Measurements from ENCODE around the gene SQOR. TPM values are rescaled to one million over a fixed set of nuclear protein-coding genes. Genes with fewer than 3 reads are reported as not detected.

SQOR gene
- total RNA-seq, 2 donors from 2014 or later, result 21.2 to 30.7 TPM

DNA sequence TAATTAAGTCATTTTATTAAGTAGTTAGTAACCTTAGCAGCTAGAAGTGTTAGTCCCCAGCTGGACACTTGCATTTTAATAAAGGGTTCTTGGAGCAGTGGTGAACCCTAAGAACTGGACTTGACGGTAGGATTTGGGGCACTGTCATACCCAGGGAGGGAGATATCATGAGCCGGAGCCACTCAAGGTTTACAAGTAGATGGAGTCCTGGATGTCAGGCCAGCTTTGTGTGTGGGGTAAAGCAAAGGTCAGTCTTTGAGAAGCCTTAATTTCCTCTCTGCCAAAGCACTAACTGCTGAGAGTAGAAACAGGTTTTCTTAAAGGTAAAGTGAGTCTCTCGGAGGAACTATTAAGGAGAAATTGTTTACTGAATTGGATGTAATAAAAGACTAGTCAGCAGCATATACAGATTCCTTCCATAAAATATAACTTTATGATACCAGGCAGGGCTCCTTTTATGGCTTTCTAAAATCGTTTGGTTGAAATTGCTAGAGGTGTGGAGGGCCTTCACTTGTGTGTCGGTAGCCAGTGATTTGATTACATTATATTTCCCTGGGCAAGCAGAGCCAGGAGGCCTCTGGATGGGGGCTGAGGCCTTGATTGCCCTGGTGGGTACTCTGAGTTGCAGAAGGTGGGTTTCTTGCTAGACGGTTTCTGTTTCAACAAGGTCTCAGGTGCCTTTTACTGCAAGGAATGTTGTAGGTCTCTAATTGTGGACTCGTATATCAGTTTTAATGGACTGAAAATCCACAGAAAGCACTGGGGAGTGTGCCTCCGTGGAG lies 23.1 kb downstream of the SQOR start:
- H3K4me1 ChIP-seq, result peaks cover 0 to 25% of the 10 kb centered on the region in 2 donors

DNA sequence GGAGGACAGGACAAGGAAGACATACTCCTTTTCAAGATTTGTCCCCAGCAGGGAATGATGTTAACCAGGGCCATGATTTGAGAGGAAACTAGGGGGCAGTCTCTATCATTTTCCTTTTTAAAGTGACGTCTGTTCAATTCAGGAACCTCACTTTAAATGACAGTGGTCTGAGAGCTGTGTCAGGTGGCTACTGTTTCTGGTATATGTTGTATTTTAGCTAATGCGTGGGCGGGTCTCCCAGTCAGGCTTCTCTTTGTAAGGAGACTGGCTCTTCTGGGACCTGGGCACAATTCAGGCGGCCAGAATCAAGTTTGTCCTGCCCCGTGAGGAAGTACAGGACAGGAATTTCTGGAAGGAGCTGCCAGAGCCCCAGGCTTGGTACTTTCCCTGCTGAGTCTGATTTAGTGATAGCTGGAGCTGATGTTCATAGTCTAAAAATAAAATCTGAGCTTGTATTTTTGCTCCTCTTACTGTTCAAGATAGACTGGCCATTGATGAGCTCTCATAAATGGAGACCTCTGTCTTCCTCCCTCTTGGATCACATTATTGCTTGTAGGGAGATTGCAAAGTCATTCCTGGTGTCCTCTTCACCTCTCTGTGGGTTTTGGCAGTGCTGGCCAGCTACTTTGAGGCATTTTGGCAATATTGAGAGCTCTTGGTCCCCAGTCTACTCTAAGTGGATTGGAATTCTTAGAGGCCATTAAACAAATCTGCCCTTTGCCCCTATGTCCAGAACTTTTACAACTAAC lies 25.6 kb downstream of the SQOR start:
- Histone ChIP-seq H3K9me3 (no peaks in the 10 kb centered on the region), H3K4me3 (no peak overlapping the region), H3K4me1 (peaks cover 0 to 25% of the 10 kb centered on the region in 2 donors), H3K27ac (peak overlapping the region; percentile 2 to 14), H3K36me3 (peaks cover 38% of the 10 kb centered on the region), H3K27me3 (no peaks in the 10 kb centered on the region)
- no peak for DNase-seq (ENCODE audit: low spot score)
- TF ChIP-seq, protein P1, sequence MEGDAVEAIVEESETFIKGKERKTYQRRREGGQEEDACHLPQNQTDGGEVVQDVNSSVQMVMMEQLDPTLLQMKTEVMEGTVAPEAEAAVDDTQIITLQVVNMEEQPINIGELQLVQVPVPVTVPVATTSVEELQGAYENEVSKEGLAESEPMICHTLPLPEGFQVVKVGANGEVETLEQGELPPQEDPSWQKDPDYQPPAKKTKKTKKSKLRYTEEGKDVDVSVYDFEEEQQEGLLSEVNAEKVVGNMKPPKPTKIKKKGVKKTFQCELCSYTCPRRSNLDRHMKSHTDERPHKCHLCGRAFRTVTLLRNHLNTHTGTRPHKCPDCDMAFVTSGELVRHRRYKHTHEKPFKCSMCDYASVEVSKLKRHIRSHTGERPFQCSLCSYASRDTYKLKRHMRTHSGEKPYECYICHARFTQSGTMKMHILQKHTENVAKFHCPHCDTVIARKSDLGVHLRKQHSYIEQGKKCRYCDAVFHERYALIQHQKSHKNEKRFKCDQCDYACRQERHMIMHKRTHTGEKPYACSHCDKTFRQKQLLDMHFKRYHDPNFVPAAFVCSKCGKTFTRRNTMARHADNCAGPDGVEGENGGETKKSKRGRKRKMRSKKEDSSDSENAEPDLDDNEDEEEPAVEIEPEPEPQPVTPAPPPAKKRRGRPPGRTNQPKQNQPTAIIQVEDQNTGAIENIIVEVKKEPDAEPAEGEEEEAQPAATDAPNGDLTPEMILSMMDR (IDR thresholded peaks at IDR 0.05), result peak in 1 of 2 donors; percentile 15

More for the DNA sequence above, 23.1 kb downstream of the SQOR start:
- no peak overlapping the region for H3K27ac ChIP-seq
- no peak overlapping the region for H3K4me3 ChIP-seq
- H3K36me3 ChIP-seq, result peaks cover 16% of the 10 kb centered on the region
- DNase-seq (ENCODE audit: low spot score), result no peak
- H3K27me3 ChIP-seq, result no peaks in the 10 kb centered on the region
- TF ChIP-seq, protein P1 (IDR thresholded peaks at IDR 0.05), result no peak
- no peaks in the 10 kb centered on the region for H3K9me3 ChIP-seq

DNA sequence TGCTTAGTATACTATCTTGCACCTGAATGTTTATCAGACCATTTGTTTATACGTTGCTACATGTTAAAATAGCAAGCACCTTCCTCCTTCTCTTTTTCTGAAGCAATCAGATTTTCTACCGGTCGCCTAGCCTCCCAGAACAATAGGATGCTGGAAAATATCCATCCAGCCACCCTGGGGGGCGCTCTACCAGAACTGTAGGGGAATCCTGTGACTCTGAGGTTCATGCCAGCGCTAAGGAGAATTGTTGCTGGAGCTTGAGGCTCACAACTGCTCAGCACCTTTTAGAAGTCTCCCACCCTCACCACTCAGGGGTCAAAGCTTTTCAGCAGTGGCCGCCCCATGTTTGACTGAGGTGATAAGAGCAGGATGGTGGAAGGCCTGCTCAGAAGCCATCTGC lies 27.5 kb downstream of the SQOR start:
- no peaks in the 10 kb centered on the region for H3K9me3 ChIP-seq
- TF ChIP-seq, protein P1 (IDR thresholded peaks at IDR 0.05), result no peak
- no peaks in the 10 kb centered on the region for H3K27me3 ChIP-seq
- DNase-seq (ENCODE audit: low spot score), result no peak
- peaks cover 38% of the 10 kb centered on the region for H3K36me3 ChIP-seq
- no peak overlapping the region for H3K27ac ChIP-seq
- H3K4me1 ChIP-seq, result peaks cover 0 to 23% of the 10 kb centered on the region in 2 donors
- H3K4me3 ChIP-seq, result no peak overlapping the region

DNA sequence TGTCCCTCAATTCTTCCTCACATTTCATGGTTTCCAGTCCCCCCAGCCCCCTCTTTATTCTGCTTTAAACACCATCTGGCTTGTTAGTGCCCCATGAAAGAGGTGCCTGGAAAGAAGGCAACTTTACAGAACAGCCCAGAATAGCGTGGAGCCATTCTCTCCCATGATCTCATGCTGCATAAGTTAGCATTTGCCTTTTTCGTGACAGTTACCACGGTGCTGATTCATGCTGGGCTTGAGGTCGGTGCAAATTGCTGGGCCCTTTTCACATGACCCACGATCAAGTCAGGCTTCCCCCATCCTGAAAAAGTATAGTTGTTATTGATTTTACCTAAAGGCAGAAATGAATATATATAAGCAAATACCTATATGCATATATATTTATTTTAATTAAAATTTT lies 29.6 kb downstream of the SQOR start:
- TF ChIP-seq, protein P1 (IDR thresholded peaks at IDR 0.05), result no peak
- DNase-seq (ENCODE audit: low spot score), result no peak
- H3K4me1 ChIP-seq, result peaks cover 0 to 16% of the 10 kb centered on the region in 2 donors
- no peaks in the 10 kb centered on the region for H3K9me3 ChIP-seq
- peaks cover 41% of the 10 kb centered on the region for H3K36me3 ChIP-seq
- H3K27me3 ChIP-seq, result no peaks in the 10 kb centered on the region
- H3K27ac ChIP-seq, result no peak overlapping the region
- H3K4me3 ChIP-seq, result no peak overlapping the region

DNA sequence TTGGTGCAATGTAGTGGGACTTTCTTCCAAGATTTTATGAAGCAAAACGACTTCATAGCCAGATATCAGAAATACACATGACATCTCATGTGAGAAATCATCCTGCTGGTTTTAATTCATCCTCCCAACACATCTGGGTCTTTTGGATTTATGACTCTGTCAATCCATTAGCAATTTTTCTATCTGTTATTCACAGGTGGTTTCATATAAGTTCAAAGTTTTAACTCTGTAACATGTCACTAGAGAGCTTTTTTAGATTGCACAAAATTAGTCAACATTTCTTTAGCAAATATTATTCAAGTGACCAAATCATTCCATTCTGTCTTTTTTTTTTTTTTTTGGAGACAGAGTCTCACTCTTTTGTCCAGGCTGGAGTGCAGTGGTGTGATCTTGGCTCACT lies 30.4 kb downstream of the SQOR start:
- TF ChIP-seq, protein P1 (IDR thresholded peaks at IDR 0.05), result no peak
- H3K4me3 ChIP-seq, result no peak overlapping the region
- H3K36me3 ChIP-seq, result peaks cover 41% of the 10 kb centered on the region
- no peak overlapping the region for H3K27ac ChIP-seq
- no peaks in the 10 kb centered on the region for H3K9me3 ChIP-seq
- no peak for DNase-seq (ENCODE audit: low spot score)
- peaks cover 0 to 8% of the 10 kb centered on the region in 2 donors for H3K4me1 ChIP-seq
- H3K27me3 ChIP-seq, result no peaks in the 10 kb centered on the region

Measured in right atrium auricular region (tissue), 2 donors.